ENCODE measurements around the gene CLSTN2. TPM values are rescaled to one million over a fixed set of nuclear protein-coding genes. Genes with fewer than 3 reads are reported as not detected.

Gene CLSTN2
- total and polyA plus RNA-seq, 2 of the 8 experiments (the other 6 are each of a cell fraction or from before 2014, with no cell fraction given): 0.39 to 0.52 TPM

DNA sequence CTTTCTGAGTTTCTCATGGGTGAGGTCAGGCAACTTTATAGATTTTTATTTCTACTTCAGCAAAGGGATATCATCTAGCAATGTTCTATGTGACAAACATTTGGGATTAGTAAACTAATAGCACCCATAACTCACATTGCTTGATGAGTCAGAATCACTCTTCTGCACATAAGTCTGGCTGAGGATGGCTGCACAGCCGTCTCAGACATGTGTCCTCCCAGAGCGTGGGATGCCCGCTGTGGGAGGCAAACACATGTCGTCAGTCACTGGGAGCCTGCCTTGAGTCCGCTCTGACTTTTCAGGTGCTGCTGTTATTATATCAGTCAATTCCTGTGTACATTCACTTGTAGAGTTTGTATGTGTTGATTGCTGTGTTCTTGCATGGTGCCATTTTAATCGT lies 512.2 kb downstream of the CLSTN2 start:
- Histone ChIP-seq H3K23me2 (ENCODE audit: low read depth, low read length) (no peaks in the 10 kb centered on the region; the same call in 1 of the 2 replicates), H3K36me3 (ENCODE audit: control insufficient read depth in 2 of 4, insufficient read depth in 4 of 4, low read length in 3 of 4) (no peaks in the 10 kb centered on the region), H3K27me3 (replicated peaks in 1 of 4; ENCODE audit: control insufficient read depth in 3 of 4, extremely low read depth in 1 of 4, insufficient read depth in 3 of 4, low read length in 3 of 4) (no peaks in the 10 kb centered on the region), H3K79me1 (ENCODE audit: low read depth, low read length) (no peaks in the 10 kb centered on the region), H2AK5ac (ENCODE audit: low read depth, low read length) (no peak overlapping the region), H4K5ac (ENCODE audit: insufficient read length, low read depth, low read length) (no peak overlapping the region), H2AFZ (ENCODE audit: low read length) (no peak overlapping the region), H3K9me3 (ENCODE audit: insufficient read depth in 2 of 2, low read depth in 1 of 2, low read length in 1 of 2) (no peaks in the 10 kb centered on the region), H3K4ac (replicated peaks; ENCODE audit: insufficient read length, low read depth, low read length) (no peak overlapping the region), H3K9ac (replicated peaks in 1 of 4; ENCODE audit: extremely low read depth in 1 of 4, low read depth in 3 of 4, low read length in 3 of 4) (no peak overlapping the region), H3K79me2 (ENCODE audit: control insufficient read depth in 1 of 2, insufficient read depth in 2 of 2, low read length in 2 of 2) (no peaks in the 10 kb centered on the region), H2BK5ac (ENCODE audit: low read depth, low read length) (no peak overlapping the region), H4K91ac (replicated peaks; ENCODE audit: insufficient read length, low read length) (no peak overlapping the region), H3K4me1 (replicated peaks in 1 of 4; ENCODE audit: control insufficient read depth in 3 of 4, insufficient read depth in 4 of 4, low read length in 3 of 4) (no peaks in the 10 kb centered on the region), H4K8ac (ENCODE audit: extremely low read depth, insufficient read depth, low read length) (no peak overlapping the region), H2BK20ac (ENCODE audit: low read length) (no peak overlapping the region), H3K4me3 (ENCODE audit: extremely low read depth in 1 of 4, insufficient read depth in 2 of 4, low read depth in 3 of 4, low read length in 4 of 4) (no peak overlapping the region), H4K20me1 (replicated peaks in 1 of 2; ENCODE audit: control insufficient read depth in 1 of 2, insufficient read depth in 2 of 2, low read length in 2 of 2) (no peaks in the 10 kb centered on the region), H2BK120ac (replicated peaks; ENCODE audit: low read depth, low read length) (no peak overlapping the region), H2BK12ac (ENCODE audit: low read depth, low read length) (no peak overlapping the region), H3K23ac (ENCODE audit: insufficient read length) (no peak overlapping the region), H3K18ac (ENCODE audit: extremely low read depth, low read length) (no peak overlapping the region), H3K27ac (ENCODE audit: low read depth, low read length) (no peak overlapping the region), H3K14ac (ENCODE audit: insufficient read length) (no peak overlapping the region), H3K56ac (replicated peaks; ENCODE audit: insufficient read length, low read depth, low read length) (no peak overlapping the region), H3K4me2 (ENCODE audit: insufficient read depth in 1 of 2, low read depth in 2 of 2, low read length in 2 of 2) (no peak overlapping the region), H2BK15ac (ENCODE audit: low read length) (no peak overlapping the region)
- ChIA-PET CTCF (ENCODE audit: partially characterized antibody) (no interaction called here), POLR2A (ENCODE audit: partially characterized antibody) (no interaction called here)
- WGBS, 2 experiments (ENCODE audit: extremely low coverage in 1 of 2, insufficient coverage in 1 of 2, insufficient read length in 1 of 2, insufficient replicate concordance in 2 of 2, low coverage in 1 of 2, low lambda C conversion rate in 2 of 2, missing lambda C conversion rate in 1 of 2): 95% methylated on average over 6 of the region's 6 CpGs; no CpG with 5 or more reads in 1 of the 2 experiments
- TF ChIP-seq KDM4A (IDR thresholded peaks at IDR 0.05; ENCODE audit: low read depth, low read length, severe bottlenecking) (no peak), CHD1 (IDR thresholded peaks at IDR 0.05; ENCODE audit: low read depth, low read length) (no peak), RAD21 (IDR thresholded peaks at IDR 0.05 in 1 of 2, conservative IDR thresholded peaks at IDR 0.05 in 1 of 2; ENCODE audit: low read depth in 2 of 2, low read length in 2 of 2) (no peak), HDAC2 (IDR thresholded peaks at IDR 0.05; ENCODE audit: borderline replicate concordance in 1 of 2, low read depth in 2 of 2, low read length in 2 of 2) (no peak), YY1 (IDR thresholded peaks at IDR 0.05; ENCODE audit: low read depth, low read length) (no peak), HDAC6 (IDR thresholded peaks at IDR 0.05; ENCODE audit: low read depth, low read length) (no peak), EZH2 (IDR thresholded peaks at IDR 0.05; ENCODE audit: low read depth, low read length, severe bottlenecking) (no peak)
- TF ChIP-seq, protein P1, sequence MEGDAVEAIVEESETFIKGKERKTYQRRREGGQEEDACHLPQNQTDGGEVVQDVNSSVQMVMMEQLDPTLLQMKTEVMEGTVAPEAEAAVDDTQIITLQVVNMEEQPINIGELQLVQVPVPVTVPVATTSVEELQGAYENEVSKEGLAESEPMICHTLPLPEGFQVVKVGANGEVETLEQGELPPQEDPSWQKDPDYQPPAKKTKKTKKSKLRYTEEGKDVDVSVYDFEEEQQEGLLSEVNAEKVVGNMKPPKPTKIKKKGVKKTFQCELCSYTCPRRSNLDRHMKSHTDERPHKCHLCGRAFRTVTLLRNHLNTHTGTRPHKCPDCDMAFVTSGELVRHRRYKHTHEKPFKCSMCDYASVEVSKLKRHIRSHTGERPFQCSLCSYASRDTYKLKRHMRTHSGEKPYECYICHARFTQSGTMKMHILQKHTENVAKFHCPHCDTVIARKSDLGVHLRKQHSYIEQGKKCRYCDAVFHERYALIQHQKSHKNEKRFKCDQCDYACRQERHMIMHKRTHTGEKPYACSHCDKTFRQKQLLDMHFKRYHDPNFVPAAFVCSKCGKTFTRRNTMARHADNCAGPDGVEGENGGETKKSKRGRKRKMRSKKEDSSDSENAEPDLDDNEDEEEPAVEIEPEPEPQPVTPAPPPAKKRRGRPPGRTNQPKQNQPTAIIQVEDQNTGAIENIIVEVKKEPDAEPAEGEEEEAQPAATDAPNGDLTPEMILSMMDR (IDR thresholded peaks at IDR 0.05; ENCODE audit: control extremely low read depth in 1 of 3, insufficient read depth in 1 of 3, low read depth in 1 of 3, low read length in 3 of 3): no peak
- TF ChIP-seq, protein P2, sequence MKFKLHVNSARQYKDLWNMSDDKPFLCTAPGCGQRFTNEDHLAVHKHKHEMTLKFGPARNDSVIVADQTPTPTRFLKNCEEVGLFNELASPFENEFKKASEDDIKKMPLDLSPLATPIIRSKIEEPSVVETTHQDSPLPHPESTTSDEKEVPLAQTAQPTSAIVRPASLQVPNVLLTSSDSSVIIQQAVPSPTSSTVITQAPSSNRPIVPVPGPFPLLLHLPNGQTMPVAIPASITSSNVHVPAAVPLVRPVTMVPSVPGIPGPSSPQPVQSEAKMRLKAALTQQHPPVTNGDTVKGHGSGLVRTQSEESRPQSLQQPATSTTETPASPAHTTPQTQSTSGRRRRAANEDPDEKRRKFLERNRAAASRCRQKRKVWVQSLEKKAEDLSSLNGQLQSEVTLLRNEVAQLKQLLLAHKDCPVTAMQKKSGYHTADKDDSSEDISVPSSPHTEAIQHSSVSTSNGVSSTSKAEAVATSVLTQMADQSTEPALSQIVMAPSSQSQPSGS (IDR thresholded peaks at IDR 0.05; ENCODE audit: low read length): no peak
- no peak for FAIRE-seq
- DNase-seq (ENCODE audit: low read depth in 1 of 2, low spot score in 2 of 2): no peak

Data from H1 (cell line).